Adipocyte (in vitro differentiated cells): ENCODE measurements around the gene UBL4A.
A peak's percentile ranks its signal among the peaks of the same experiment; 100 is the strongest.

Experiments
- DNase-seq: peaks from one replicate; pipeline ENCODE4 v3.0.0-alpha.2; 2015; ENCODE audit warnings: low read depth
- H3K27me3 ChIP-seq: replicated peaks from 2 replicates; pipeline ENCODE4 v1.7.0; 2013; ENCODE audit warnings: mild to moderate bottlenecking, low read length, moderate library complexity; ENCODE audit not compliant: control insufficient read depth, insufficient read depth
- H3K36me3 ChIP-seq: 2 replicates; pipeline ENCODE4 v1.7.0; 2013; ENCODE audit warnings: low read length, mild to moderate bottlenecking, moderate library complexity; ENCODE audit not compliant: control insufficient read depth, insufficient read depth, severe bottlenecking
- H3K4me1 ChIP-seq: 2 replicates; pipeline ENCODE4 v1.7.0; 2013; ENCODE audit warnings: mild to moderate bottlenecking, low read length, moderate library complexity; ENCODE audit not compliant: control insufficient read depth, insufficient read depth
- H3K4me3 ChIP-seq: 2 replicates; pipeline ENCODE4 v1.7.0; 2013; ENCODE audit warnings: mild to moderate bottlenecking, low read length, moderate library complexity
- H3K9ac ChIP-seq: 2 replicates; pipeline ENCODE4 v1.7.0; 2013; ENCODE audit warnings: mild to moderate bottlenecking, low read length, moderate library complexity
- H3K9me3 ChIP-seq: 2 replicates; pipeline ENCODE4 v1.7.0; 2013; ENCODE audit warnings: mild to moderate bottlenecking, low read length, moderate library complexity; ENCODE audit not compliant: control insufficient read depth

UBL4A gene

GRCh38 chrX:154458116-154458953 is 28.1 kb downstream of the UBL4A start, which contains the start of gene PLXNA3:
Gene PLXNA3, plus strand, starts transcription at chrX:154458281. Its CDS starts 1,903 bp downstream, at chrX:154460184.
- peak within 1 kb of the TSS; percentile 84 for H3K4me3 ChIP-seq
- no peaks in the 10 kb centered on the region for H3K27me3 ChIP-seq
- no peaks in the 10 kb centered on the region for H3K9me3 ChIP-seq
- H3K4me1 ChIP-seq, result no peaks in the 10 kb centered on the region
- peak; percentile 74 for DNase-seq
- peak within 1 kb of the TSS; percentile 90 for H3K9ac ChIP-seq
- H3K36me3 ChIP-seq, result peaks cover 22% of the 10 kb centered on the region

DNA sequence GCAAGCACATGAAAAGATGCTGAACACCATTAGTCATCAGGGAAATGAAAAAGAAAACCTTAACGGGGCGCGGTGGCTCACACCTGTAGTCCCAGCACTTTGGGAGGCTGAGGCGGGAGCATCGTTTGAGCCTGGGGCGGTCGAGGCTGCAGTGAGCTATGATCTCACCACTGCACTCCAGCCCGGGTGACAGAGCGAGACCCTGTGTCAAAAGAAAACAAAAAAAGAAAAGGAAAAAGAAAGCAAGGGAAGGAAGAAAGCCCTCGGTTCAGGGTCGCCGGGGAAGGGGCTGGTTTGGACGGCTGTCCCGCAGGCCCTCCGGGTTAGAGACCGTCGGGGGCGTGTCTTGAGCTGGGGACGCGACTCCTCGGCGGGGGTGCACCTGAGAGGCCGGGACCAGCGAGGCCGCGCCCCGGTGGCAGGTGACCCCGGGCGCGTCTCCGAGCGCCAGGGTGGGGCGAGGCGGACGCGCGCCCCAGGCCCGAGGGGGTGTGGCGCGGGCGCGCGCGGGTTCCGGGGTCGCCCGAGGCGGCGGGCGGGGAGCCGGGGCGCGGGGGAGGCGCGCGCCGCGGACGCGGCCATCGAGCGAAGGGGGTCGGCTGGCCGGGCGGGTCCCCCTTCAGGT is 28.8 kb downstream of the UBL4A start:
- DNase-seq, result peak; percentile 58
- Histone ChIP-seq H3K27me3 (no peaks in the 10 kb centered on the region), H3K36me3 (peaks cover 21% of the 10 kb centered on the region), H3K4me1 (no peaks in the 10 kb centered on the region), H3K9me3 (no peaks in the 10 kb centered on the region), H3K9ac (peak overlapping the region; percentile 90), H3K4me3 (peak overlapping the region; percentile 78)

GRCh38 chrX:154452823-154453222 is 33.6 kb downstream of the UBL4A start:
- Histone ChIP-seq H3K27me3 (no peaks in the 10 kb centered on the region), H3K9me3 (no peaks in the 10 kb centered on the region), H3K4me1 (no peaks in the 10 kb centered on the region), H3K9ac (no peak overlapping the region), H3K4me3 (no peak overlapping the region), H3K36me3 (peaks cover 37% of the 10 kb centered on the region)
- no peak for DNase-seq

GRCh38 chrX:154450312-154450711 is 36.1 kb downstream of the UBL4A start:
- H3K4me3 ChIP-seq, result no peak overlapping the region
- no peak for DNase-seq
- H3K9me3 ChIP-seq, result no peaks in the 10 kb centered on the region
- H3K4me1 ChIP-seq, result peaks cover 7% of the 10 kb centered on the region
- H3K27me3 ChIP-seq, result no peaks in the 10 kb centered on the region
- H3K36me3 ChIP-seq, result peaks cover 41% of the 10 kb centered on the region
- no peak overlapping the region for H3K9ac ChIP-seq

GRCh38 chrX:154449618-154450017 is 36.8 kb downstream of the UBL4A start:
- Histone ChIP-seq H3K36me3 (peaks cover 41% of the 10 kb centered on the region), H3K27me3 (no peaks in the 10 kb centered on the region), H3K4me1 (peaks cover 13% of the 10 kb centered on the region), H3K9me3 (no peaks in the 10 kb centered on the region), H3K9ac (no peak overlapping the region), H3K4me3 (no peak overlapping the region)
- no peak for DNase-seq

- no peak for DNase-seq
- Histone ChIP-seq H3K36me3 (peaks cover 41% of the 10 kb centered on the region), H3K9me3 (no peaks in the 10 kb centered on the region), H3K27me3 (no peaks in the 10 kb centered on the region), H3K9ac (no peak overlapping the region), H3K4me3 (no peak overlapping the region), H3K4me1 (peaks cover 13% of the 10 kb centered on the region)
These were observed 37.9 kb downstream of the UBL4A start for GRCh38 chrX:154448484-154448883.

DNA sequence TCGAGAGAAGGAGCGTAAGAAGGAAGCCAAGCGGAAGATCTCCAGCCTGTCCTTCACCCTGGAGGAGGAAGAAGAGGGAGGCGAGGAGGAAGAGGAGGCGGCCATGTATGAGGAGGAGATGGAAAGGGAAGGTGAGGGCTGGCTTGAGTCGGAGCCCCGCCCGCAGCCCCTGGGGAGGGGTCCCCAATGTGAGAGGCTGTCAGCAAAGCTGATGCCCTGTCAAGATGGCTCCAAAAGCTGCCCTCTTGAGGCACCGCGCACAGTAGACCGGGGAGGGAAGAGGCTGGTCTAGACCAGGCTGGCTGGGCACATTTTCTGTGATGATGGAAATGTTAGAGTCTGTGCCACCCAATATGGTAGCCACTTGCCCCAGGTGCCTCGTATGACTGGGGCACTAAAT is 40.0 kb downstream of the UBL4A start:
- Histone ChIP-seq H3K9me3 (no peaks in the 10 kb centered on the region), H3K4me3 (no peak overlapping the region), H3K36me3 (peaks cover 40% of the 10 kb centered on the region), H3K4me1 (peaks cover 13% of the 10 kb centered on the region), H3K9ac (no peak overlapping the region), H3K27me3 (no peaks in the 10 kb centered on the region)
- no peak for DNase-seq

DNA sequence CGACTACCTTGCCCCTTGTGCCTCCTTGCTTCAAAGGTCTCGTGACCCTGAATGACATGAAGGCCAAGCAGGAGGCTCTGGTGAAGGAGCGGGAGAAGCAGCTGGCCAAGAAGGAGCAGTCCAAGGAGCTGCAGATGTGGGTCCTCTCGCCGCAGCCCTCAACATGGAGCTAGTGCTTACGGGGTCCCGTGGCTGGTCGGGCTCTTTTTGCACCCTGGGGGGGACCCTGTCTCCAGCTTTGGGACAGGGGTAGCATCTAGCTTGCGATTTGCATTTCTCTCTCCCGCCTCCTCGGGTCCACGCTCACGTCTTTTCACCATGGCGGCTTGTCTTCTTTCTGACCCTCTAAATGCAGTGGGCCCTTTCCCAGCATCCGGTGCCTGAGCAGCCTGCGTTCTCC is 40.6 kb downstream of the UBL4A start:
- no peaks in the 10 kb centered on the region for H3K9me3 ChIP-seq
- DNase-seq, result no peak
- peaks cover 13% of the 10 kb centered on the region for H3K4me1 ChIP-seq
- H3K36me3 ChIP-seq, result peaks cover 37% of the 10 kb centered on the region
- peak overlapping the region; percentile 82 for H3K4me3 ChIP-seq
- H3K27me3 ChIP-seq, result no peaks in the 10 kb centered on the region
- H3K9ac ChIP-seq, result no peak overlapping the region

DNA sequence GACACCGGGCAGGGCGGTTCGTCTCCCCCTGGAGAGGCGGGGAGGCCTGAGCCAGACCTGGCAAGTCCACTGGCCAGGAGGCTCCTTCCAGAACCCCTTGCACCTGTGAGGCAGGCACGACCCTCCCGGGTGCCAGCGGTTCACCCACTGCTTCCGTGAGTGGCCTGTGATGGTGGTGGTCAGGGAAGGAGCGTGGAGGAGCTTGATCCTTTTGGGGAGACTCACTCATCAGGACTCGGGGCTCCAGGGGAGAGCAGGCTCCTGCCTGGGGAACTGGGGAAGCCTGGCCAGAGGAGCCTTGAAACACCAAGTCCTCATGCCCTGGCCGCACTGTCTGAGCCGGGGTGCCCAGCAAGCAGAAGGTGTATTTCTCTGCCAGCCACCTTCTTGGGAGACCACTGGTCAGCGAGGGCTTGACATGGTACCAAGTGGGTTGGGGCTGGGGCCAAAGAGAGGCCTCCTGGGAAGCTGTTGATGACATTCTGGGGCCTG is 41.6 kb downstream of the UBL4A start:
- H3K9ac ChIP-seq, result peak overlapping the region; percentile 92
- no peaks in the 10 kb centered on the region for H3K9me3 ChIP-seq
- peaks cover 13% of the 10 kb centered on the region for H3K4me1 ChIP-seq
- no peaks in the 10 kb centered on the region for H3K27me3 ChIP-seq
- DNase-seq, result no peak
- H3K36me3 ChIP-seq, result peaks cover 27% of the 10 kb centered on the region
- H3K4me3 ChIP-seq, result peak overlapping the region; percentile 82

DNA sequence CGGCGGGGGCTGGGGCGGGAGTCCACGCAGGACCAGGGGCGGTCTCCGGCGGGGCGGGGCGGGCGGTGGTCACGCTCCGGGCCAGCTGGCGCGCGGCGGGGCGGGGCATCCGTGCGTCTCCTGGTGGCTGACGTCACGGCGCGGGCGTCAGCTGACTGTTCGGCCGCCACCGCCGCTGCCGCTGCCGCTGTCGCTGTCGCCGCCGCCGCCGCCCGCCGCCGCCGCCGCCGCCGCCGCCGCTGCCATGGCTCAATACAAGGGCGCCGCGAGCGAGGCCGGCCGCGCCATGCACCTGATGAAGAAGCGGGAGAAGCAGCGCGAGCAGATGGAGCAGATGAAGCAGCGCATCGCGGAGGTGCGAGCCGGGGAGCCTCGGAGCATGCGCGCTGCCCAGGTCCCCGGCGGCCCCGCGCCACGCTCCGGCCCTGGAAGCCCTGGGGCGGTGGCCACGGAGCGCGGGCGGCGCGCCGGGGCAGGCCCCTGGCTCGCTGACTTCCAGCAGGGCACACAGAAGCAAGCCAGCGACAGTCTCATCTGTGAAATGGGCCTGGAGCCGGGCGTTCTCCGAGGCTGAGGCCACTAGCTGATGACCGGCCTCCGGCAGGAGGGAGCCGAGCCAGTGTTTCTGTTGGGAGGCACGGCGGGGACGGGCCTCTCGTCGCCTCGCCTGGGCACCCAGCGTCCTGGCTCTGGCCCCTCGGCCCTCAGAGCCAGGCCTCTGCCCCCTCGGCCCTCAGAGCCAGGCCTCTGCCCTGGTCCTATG is 42.2 kb downstream of the UBL4A start, which contains the start of gene FAM50A:
TSS of gene FAM50A (plus strand) at position 150 of the 763 bp plus-strand sequence. CDS start at position 245, 95 bp downstream.
- DNase-seq, result peak; percentile 89
- Histone ChIP-seq H3K36me3 (peaks cover 22% of the 10 kb centered on the region), H3K4me3 (peak within 1 kb of the TSS; percentile 82), H3K4me1 (peaks cover 13% of the 10 kb centered on the region), H3K27me3 (no peaks in the 10 kb centered on the region), H3K9me3 (no peaks in the 10 kb centered on the region), H3K9ac (peak within 1 kb of the TSS; percentile 92)

GRCh38 chrX:154443479-154443910 is 42.9 kb downstream of the UBL4A start:
- no peaks in the 10 kb centered on the region for H3K27me3 ChIP-seq
- H3K4me1 ChIP-seq, result peaks cover 13% of the 10 kb centered on the region
- DNase-seq, result peak; percentile 11
- H3K9me3 ChIP-seq, result no peaks in the 10 kb centered on the region
- H3K36me3 ChIP-seq, result peaks cover 15% of the 10 kb centered on the region
- H3K9ac ChIP-seq, result peak overlapping the region; percentile 80
- peak overlapping the region; percentile 54 for H3K4me3 ChIP-seq
